SK-N-DZ (cell line): ENCODE measurements around the gene TBC1D5.
"Not testable (repeated sequence)": the region's sequence is repeated elsewhere in the genome, so short reads cannot be mapped to it uniquely, and the experiment has no call there.

Source experiments
- DNase-seq: peaks from one replicate; pipeline ENCODE4 v3.0.0-alpha.2; 2015; ENCODE audit warnings: low spot score

TBC1D5 gene

GRCh38 chr3:17551333-17551732, 191.1 kb downstream of the TBC1D5 start:
- DNase-seq, result peak; percentile 77

GRCh38 chr3:17550624-17551023, 191.8 kb downstream of the TBC1D5 start:
- no peak for DNase-seq

- DNase-seq, result no peak
These were observed 195.8 kb downstream of the TBC1D5 start for GRCh38 chr3:17546500-17547255.

GRCh38 chr3:17544632-17545031, 197.8 kb downstream of the TBC1D5 start:
- DNase-seq, result no peak

- no peak for DNase-seq
These were observed 199.8 kb downstream of the TBC1D5 start for GRCh38 chr3:17542591-17542990.

- DNase-seq, result no peak
These were observed 203.0 kb downstream of the TBC1D5 start for GRCh38 chr3:17539436-17539835.

- no peak for DNase-seq
These were observed 207.2 kb downstream of the TBC1D5 start for GRCh38 chr3:17535274-17535673.

- not testable (repeated sequence) for DNase-seq
These were observed 210.0 kb downstream of the TBC1D5 start for GRCh38 chr3:17532446-17532845.

- DNase-seq, result no peak
These were observed 212.8 kb downstream of the TBC1D5 start for GRCh38 chr3:17529677-17530076.

- DNase-seq, result no peak
These were observed 224.0 kb downstream of the TBC1D5 start for GRCh38 chr3:17518189-17519059.

- DNase-seq, result no peak
These were observed 226.8 kb downstream of the TBC1D5 start for GRCh38 chr3:17515445-17516234.

- DNase-seq, result no peak
These were observed 227.8 kb downstream of the TBC1D5 start for GRCh38 chr3:17514597-17514996.

- no peak for DNase-seq
These were observed 232.2 kb downstream of the TBC1D5 start for GRCh38 chr3:17510265-17510664.

GRCh38 chr3:17508180-17508752, 234.2 kb downstream of the TBC1D5 start:
- DNase-seq, result no peak

- DNase-seq, result no peak
These were observed 235.0 kb downstream of the TBC1D5 start for GRCh38 chr3:17507480-17507879.

- DNase-seq, result no peak
These were observed 236.6 kb downstream of the TBC1D5 start for GRCh38 chr3:17505856-17506255.

GRCh38 chr3:17501745-17502144, 240.7 kb downstream of the TBC1D5 start:
- no peak for DNase-seq

GRCh38 chr3:17500618-17501017, 241.8 kb downstream of the TBC1D5 start:
- DNase-seq, result no peak

- peak; percentile 9 for DNase-seq
These were observed 248.2 kb downstream of the TBC1D5 start for GRCh38 chr3:17494117-17494809.

- no peak for DNase-seq
These were observed 250.8 kb downstream of the TBC1D5 start for GRCh38 chr3:17491601-17492000.

GRCh38 chr3:17491190-17491589, 251.2 kb downstream of the TBC1D5 start:
- not testable (repeated sequence) for DNase-seq
